HG03432 (cell line): Measurements from ENCODE around the gene STK10.

Experiments used
- ATAC-seq: cut with Tn5 transposase; IDR thresholded peaks from one replicate; pipeline ENCODE4 v1.9.1; 2021; ENCODE audit warnings: mild to moderate bottlenecking, moderate library complexity; ENCODE audit not compliant: unreplicated experiment

The STK10 gene

DNA sequence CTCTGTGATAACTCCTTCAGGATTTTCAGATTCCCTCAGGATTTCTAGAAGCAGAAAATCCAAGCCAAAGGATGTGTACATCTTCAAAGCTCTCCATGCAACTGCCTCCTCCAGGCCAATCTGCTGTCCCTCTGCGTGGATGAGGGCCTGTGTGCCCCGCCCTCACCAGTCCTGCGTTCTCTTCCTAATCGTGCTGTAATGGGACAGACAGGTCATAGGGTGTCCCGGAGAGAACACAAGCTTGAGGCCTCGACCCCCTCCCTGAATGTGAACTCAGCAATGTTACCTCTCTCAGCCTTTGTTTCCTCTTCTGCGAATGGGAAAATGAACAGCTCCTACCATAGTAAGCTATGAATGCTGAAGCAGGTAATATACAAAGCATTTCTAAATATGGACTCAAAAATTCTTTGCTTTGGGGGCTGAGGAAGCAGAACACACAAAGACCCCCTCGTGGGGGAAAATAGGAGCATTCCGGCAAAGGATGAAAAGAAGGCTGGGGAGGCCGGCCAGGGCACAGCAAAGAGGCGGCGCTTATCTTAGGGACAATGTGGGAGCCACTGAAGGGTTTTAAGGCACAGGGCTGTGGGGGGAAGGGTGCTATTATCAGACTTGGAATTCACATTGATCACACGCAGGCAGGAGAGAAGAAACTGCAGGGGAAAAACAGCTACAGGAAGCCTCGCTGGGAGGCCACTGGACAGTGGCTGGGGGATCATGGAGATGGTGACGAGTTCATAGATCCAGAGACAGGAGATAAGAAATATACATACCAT is 124.4 kb downstream of the STK10 start:
- no peak for ATAC-seq

DNA sequence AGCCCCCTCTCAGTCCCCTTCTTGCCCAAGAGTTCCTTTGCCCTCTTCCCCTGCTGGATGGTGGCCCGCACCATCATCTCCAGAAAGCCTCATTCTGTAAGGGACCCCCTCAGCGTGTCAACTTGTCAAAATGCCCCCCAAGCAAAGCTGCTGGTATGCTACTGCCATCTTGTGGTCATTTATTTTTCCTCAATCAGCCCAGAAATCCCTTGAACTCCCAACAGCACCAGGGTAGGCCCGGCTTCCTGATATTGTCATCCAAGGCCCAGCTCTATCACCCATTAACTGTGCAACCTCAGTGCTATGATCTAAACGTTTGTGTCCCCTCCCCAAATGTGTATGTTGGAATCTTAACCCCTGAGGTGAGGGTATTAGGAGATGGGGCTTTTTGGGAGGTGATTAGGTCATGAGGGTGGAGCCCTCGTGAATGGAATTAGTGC is 128.3 kb downstream of the STK10 start:
- no peak for ATAC-seq

DNA sequence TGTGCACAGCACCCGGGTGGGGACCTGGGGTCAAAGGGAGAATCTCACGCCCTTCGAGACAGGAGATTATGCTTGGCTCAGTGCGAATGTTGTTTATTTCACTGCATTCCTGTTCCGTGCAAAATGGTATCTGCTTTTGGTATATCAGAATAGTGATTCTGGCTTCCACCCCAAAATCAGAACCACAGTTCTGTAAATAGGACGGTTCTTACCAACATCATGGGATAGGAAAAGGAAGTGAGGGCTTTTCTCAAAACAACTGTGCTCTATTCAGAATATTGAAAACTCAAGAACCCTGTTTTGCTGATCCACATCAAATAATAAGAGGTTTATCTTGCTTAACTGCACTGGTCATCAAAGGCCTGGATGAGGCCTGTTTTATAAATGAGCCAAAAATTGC is 129.9 kb downstream of the STK10 start:
- no peak for ATAC-seq

GRCh38 chr5:172055996-172056395 is 132.0 kb downstream of the STK10 start:
- ATAC-seq: no peak

DNA sequence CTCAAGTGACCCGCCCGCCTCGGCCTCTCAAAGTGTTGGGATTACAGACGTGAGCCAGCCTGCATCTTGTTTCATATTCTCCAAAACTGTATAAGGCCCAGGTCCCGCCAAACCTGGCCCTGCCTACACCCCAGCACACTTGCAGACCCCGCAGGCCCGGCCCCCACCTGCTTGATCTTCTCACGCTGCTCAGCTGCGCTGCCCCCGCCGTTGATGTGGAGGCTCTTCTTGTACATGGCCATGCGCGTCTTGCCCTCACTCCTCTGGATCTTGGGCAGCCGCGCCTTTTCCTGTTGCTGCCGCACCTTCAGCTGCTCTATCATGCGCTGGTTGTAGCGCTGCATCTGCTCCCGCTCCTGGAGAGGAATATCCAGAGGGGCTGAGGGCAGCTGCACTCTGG is 132.6 kb downstream of the STK10 start:
- no peak for ATAC-seq

- ATAC-seq: no peak
Measured at GRCh38 chr5:172054611-172055153, 133.3 kb downstream of the STK10 start.

DNA sequence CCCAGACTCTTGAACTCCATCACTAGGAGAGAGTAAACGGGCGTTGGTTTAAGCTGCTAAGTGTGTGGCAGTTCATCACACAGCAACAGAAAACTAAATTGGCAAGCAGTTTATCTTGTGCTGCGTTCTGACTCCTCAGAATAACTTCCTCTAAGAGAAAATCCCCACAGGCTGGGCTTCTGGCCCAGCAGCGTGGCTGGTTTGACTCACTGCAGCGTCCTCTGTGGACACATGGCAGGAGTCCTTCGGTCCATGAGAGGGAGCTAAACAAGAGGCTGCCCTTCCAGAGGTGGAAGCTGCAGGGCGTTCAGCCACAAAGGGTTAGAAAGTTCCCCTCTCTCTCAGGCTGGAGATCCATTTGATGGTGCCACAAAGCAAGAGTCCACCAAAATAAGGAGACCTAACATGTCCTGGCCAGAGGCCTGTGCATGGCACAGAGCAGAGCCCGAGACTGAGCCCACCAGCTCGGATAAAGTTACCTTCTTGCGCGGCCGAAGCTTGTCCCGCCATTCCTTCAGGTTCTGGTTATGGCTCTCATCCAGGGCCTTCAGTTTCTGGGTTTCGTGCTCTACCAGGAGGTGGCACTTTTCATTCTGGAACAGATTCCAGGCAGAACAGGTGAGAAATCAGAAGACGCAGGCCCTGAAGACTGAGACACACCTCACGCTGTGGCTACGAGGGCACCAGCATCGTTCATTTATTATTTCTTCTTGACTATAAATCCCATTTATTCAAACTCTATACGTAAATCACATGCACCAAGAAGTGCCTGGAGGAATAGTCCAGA is 135.4 kb downstream of the STK10 start:
- ATAC-seq: no peak

- no peak for ATAC-seq
Measured at GRCh38 chr5:172051643-172052339, 136.2 kb downstream of the STK10 start.

- ATAC-seq: no peak
Measured at GRCh38 chr5:172050080-172050479, 137.9 kb downstream of the STK10 start.

GRCh38 chr5:172049226-172049796 is 138.7 kb downstream of the STK10 start:
- ATAC-seq: no peak

DNA sequence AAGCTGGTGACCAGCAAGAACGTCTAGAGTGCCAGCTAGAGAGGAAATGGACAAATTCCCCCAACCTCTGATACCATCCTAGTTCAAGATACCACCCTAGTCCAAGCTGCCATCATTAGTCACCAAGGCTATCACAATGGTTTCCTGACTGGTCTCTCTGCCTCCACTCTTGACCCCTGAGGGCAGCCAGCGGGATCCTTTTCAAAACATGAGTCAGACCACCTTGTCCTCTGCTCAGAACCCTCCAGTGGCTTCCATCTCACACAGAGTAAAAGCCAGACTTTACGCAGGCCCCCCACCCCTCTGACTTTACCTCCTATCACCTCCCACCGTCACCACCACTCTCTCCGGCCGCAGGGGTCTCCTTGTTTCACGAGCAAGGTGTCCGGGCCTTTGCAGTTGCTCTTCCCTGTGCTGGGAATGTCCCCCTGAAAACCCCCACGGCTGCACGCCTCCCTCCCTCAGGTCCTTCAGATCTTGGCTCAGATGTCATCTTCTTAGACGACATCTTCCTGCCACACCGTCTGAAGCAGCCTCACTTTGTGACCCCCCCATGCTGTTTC is 139.4 kb downstream of the STK10 start:
- ATAC-seq: no peak

DNA sequence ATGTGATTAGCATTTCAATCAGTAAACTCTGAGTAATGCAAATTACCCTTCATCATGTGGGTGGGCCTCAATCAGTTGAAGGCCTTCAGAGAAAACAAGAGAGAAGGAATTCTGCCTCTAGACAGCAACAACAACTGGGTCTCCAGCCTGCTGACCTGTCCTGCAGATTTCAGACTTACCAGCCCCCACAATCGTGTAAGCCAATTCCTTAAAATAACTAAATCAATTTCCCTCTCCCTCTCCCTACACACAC is 139.9 kb downstream of the STK10 start:
- ATAC-seq: no peak

GRCh38 chr5:172046593-172046992 is 141.4 kb downstream of the STK10 start:
- ATAC-seq: no peak

GRCh38 chr5:172045315-172045632 is 142.8 kb downstream of the STK10 start:
- no peak for ATAC-seq

DNA sequence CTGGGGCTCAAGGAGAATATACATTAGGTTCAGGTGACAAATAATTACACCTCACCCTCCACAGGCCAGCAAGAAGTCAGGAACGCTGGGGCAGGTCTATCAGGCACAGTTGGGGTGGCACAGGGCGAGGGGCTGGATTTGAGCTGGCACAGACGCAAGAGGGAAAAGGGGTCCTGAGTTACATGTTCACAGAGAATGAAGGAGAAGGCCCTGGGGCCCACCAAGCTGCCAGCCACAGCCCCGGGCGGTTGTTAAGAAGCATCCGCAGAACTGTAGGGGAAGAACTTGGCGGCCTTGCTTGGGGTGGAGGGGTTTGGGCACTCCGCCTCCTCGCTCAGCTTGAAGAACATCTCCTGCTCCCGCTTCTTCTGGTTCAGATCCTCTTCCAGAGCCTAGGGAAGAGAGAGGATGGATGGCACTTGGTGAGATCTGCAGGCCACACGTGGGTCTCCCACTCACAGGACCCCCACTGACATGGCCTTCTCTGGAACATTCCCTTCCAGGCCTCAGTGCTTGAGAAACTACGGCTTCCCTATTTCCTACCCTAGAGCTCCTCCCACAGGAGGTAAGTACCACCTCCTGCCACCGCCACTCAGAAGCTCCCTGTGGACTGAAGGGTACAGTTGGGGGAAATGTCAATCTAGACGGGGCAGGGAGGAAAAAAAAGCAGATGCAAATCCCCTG is 143.3 kb downstream of the STK10 start:
- no peak for ATAC-seq

DNA sequence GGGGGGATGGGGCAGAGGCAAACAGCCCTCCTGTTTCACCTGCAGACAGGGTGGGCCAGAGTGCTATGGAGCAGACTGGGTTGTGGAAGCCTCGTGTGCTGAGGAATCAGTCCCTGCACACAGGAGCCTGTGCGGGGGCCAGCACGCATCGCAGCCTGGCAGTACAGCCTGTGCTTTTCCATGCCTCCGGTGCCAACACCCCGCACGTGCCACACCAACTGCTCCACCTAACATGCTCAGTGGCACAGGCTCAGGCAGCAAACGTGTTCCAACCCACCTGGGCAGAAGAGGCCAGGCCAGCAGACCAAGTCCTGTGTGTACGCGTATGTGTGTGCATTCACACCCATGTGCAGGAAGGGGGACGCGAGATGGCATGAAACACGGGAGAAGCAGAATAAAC is 144.2 kb downstream of the STK10 start:
- no peak for ATAC-seq

DNA sequence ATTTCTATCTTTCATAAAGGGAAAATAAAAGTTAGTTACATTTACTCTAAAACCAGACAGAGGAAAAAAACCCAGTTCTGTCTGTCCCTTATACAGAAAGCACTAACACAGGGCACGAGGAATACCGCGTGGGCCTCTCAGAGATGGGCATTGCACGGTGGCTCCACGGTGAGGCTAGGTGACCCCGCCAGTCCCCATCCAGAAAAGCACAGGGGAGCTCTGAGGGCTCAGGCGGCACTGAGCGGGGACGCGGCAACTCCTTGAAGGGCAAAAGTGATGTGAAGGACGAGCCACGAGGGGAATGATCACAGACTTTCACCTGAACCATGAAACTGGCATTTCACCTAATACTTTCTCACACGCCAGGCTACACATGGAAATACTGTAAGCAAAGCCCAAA is 145.8 kb downstream of the STK10 start:
- ATAC-seq: no peak

GRCh38 chr5:172038167-172038566 is 149.9 kb downstream of the STK10 start:
- ATAC-seq: no peak

DNA sequence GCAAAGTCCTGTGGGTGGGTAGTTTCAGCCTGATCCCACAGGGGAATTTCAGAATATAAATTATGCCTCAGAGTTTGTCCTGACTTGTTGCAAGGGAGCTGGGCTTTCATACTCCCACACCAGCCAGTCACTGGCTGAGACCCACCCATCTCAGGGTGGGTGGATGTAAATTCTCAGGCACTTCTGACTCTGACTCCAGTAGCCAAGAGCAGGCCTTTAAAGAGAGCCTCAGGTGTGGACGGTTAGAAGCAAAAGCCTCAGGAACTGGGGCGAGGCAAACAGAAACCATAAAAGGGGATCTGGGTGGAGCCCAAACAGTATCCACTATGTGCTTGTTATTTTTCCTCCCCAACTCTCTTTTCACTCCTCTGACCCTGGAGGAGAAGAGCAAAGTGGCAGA is 153.0 kb downstream of the STK10 start:
- peak; percentile 80 for ATAC-seq

DNA sequence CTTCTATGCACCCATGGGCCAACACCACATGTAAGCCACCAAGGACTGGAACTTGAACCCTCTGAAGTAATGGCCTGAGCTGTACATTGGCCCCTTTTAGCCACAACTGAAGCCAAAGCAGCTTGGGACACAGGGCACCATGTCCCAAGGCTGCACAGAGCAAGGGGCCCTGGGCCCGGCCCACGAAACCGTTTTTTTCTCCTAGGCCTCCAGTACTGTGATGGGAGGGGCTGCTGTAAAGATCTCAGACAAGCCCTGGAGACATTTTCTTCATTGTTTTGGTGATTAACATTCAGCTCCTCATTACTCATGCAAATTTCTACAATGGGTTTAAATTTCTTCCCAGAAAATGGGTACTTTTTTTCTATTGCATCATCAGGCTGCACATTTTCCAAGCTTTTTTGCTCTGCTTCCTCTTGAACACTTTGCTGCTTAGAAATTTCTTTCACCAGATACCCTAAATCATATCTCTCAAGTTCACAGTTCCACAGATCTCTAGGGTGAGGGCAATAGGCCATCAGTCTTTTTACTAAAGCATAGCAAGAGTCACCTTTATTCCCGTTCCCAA is 156.0 kb downstream of the STK10 start:
- ATAC-seq: no peak
